CD4-positive, alpha-beta T cell treated with Interleukin-6 for 4 hours (primary cell): ENCODE measurements around the gene SCUBE1.

Source experiments
- DNase-seq: peaks from one replicate; pipeline ENCODE4 v3.0.0-alpha.2; 2020; ENCODE audit warnings: mixed read lengths

SCUBE1 gene

GRCh38 chr22:43233529-43233928, 109.6 kb downstream of the SCUBE1 start:
- no peak for DNase-seq

DNA sequence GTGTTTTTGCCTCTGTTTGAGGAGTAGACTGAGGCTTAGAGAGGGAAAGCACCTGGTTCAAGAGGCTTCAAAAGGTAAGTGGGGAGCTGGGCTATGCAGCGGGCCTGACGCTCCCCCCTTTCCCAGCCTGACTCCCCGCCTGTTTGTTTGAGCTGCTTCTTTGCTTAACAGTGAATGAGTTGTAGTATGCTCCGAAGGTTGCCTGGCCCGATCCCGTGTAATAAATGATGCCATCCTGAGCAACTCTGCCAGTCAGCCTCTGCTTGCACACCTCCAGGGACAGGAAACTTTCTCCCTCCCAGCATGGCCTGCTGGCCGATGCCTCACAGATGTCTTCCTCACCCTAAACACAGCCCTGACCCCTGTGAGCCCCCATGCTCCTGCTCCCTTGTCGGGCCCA, 110.7 kb downstream of the SCUBE1 start:
- DNase-seq = no peak

- DNase-seq = no peak
Observed at GRCh38 chr22:43231724-43232034, 111.5 kb downstream of the SCUBE1 start.

DNA sequence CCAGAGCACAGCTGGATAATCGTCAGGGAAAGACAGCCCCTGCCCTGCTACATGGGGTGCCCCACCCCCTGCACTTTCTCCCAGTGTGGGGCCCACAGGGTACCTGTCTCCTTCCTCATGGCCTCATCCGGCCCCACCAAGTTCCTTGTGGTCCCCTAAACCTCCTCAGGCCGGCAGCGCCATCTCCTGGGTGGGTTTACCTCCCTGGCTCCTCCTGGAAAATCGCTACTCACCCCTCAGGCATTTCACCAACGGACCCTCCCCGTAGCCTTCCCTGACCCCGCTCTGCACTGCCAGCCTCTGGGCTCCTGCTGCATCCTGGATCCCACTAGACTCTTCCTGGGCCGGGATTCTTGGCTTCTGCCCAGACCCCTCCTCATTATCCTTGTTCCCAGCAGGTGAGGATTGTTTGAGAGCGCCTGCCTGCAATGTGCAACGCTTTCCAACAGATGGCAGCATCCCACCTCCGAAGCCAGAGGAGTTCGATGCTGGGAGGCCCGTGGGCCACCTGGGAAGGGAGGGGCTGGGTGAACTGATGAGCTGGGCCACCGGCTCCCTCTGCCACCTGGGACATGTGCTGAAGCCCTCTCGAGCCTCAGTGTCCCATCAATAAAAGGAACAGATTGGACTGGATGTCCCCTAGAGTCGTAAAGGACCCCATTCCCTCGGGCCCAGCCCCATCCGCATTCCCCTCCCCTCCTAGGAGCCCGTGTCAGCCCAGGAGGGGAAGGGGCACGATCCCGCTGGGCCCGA, 112.0 kb downstream of the SCUBE1 start:
- peak; percentile 70 for DNase-seq

- no peak for DNase-seq
Observed at GRCh38 chr22:43230571-43230970, 112.6 kb downstream of the SCUBE1 start.

- no peak for DNase-seq
Observed at GRCh38 chr22:43228863-43229262, 114.3 kb downstream of the SCUBE1 start.

GRCh38 chr22:43228330-43228729, 114.8 kb downstream of the SCUBE1 start:
- DNase-seq = peak; percentile 33

GRCh38 chr22:43227239-43227630, 115.9 kb downstream of the SCUBE1 start:
- DNase-seq = no peak

- no peak for DNase-seq
Observed at GRCh38 chr22:43226377-43227238, 116.6 kb downstream of the SCUBE1 start.

DNA sequence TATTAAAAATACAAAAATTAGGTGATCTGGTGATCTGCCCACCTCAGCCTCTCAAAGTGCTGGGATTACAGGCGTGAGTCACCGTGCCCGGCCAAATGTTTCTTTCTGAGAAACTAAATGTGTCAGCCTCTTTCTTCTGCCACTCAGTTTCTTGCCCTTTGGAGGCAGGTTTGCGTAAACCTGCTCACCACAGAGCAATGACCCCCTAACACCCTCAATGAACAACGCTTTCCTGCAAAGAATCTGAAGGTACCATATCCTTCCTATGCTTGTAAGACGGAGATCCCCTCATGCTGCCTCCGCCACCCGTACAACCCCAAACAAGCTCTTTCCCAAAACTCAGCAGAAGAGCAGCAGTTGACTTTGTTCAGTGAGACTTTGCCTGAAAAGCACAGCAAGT, 117.6 kb downstream of the SCUBE1 start:
- no peak for DNase-seq

- DNase-seq = no peak
Observed at GRCh38 chr22:43222987-43223386, 120.2 kb downstream of the SCUBE1 start.

DNA sequence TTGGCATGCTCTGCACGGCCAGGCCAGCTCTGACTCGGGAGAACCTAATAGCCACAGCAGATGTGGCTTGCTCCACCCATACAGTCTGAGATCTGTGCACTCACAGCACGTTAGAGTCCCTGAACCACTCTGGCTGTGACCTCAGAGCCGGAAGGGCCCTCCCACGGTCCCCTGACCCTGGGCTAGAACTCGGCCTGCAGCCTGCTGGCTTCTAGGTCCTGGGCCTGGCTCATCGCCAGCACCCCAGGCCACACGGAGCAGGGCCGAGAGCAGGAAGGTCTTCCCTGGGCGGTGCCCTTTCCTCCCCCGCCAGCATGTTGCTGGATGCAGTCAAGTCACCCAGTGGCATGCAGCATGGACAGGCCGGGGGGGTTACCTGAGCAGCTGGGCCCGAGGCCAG, 120.9 kb downstream of the SCUBE1 start:
- no peak for DNase-seq

- no peak for DNase-seq
Observed at GRCh38 chr22:43220625-43221380, 122.4 kb downstream of the SCUBE1 start.

DNA sequence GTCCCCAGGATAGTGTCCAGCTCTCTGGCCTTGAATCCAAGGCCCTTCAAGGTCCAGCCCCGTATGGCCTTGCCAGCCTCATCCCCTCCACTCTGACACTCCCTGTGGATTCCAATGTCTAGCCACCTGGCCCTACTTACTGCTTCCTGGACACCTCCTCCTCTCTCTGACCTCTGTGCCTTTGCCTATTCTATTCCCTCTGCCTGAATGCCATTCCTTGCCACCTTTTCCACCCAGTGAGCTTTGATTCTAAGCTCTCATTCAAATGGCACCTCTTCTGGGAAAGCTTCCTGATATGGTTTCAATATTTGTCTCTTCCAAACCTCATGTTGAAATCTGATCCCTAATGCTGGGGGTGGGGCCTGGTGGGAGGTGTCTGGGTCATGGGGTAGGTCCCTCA, 124.4 kb downstream of the SCUBE1 start:
- no peak for DNase-seq

GRCh38 chr22:43217285-43218030, 125.7 kb downstream of the SCUBE1 start:
- no peak for DNase-seq

GRCh38 chr22:43216738-43217137, 126.4 kb downstream of the SCUBE1 start:
- no peak for DNase-seq

- no peak for DNase-seq
Observed at GRCh38 chr22:43213962-43214361, 129.2 kb downstream of the SCUBE1 start.

- no peak for DNase-seq
Observed at GRCh38 chr22:43213051-43213450, 130.1 kb downstream of the SCUBE1 start.

- no peak for DNase-seq
Observed at GRCh38 chr22:43212434-43212952, 130.7 kb downstream of the SCUBE1 start.

DNA sequence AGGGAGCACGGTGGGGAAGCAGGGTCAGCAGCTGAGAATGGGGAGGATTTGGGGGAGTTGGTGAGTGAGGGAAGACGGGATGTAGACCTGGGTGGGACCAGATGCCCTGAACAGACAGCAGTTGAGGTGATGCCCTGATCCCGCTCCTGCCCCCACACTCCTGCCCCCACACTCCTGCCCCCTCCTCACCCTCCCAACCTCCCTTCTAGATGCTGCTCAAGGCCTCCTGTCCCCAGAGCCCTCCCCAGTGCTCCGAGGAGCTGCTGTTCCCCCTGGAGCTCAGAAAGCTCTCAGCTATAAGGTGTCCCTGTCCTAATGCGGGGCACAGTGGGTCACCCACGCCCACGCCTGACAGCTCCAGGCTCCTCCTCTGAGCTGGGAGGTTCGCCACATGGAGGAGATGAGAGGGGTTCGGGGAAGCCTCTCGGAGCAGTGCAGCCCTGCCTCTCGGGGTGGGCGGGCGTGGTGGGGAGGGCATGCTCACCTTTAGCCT, 131.2 kb downstream of the SCUBE1 start:
- DNase-seq = no peak

DNA sequence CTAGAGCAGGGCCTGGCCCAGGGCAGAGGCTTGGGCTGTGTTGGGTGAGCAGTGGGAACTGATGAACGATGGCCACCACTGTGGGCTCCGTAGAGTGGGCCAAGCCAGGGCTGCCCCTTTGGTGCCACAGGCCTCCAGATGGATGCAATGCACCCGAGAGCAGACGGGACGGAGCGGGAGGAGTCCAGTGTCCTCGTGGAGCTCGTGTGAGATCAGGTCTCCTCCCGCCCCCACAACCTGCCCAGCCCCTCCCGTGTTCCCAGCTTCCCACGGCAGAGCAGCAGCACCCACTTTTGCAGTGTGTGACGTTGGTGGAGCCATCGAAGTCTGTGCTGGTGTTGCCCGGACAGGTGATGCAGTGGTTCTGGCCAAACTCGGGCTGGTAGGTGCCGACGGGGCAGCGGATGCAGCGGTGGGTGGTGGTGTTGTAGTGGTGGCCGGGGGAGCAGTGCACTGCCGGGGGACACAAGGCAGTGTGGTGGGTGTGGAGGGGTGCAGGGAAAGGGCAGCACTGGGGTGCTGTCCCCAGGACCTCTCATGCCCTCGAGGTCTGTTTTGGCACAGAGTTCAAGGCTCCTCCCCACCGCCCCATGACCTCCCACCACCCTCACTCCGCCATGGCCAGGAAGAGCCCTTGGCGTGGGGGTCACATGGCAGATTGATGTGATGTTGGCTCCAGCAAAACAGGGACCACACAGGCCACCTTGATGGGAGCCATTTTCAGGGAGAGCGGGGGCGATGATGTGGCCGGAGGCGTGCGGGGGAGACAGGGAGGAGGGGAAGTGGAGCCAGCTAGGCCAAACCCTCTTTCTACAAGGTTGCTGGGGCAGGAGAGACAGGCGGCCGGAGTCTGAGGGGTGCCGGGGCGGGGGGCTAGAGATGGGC, 132.3 kb downstream of the SCUBE1 start:
- no peak for DNase-seq
